HG03196 (cell line): ENCODE results near the gene TCF4.
A peak's percentile ranks its signal among the peaks of the same experiment; 100 is the strongest.

ENCODE experiments used
- ATAC-seq: cut with Tn5 transposase; IDR thresholded peaks from one replicate; pipeline ENCODE4 v1.9.1; 2021; ENCODE audit not compliant: unreplicated experiment

The TCF4 gene

DNA sequence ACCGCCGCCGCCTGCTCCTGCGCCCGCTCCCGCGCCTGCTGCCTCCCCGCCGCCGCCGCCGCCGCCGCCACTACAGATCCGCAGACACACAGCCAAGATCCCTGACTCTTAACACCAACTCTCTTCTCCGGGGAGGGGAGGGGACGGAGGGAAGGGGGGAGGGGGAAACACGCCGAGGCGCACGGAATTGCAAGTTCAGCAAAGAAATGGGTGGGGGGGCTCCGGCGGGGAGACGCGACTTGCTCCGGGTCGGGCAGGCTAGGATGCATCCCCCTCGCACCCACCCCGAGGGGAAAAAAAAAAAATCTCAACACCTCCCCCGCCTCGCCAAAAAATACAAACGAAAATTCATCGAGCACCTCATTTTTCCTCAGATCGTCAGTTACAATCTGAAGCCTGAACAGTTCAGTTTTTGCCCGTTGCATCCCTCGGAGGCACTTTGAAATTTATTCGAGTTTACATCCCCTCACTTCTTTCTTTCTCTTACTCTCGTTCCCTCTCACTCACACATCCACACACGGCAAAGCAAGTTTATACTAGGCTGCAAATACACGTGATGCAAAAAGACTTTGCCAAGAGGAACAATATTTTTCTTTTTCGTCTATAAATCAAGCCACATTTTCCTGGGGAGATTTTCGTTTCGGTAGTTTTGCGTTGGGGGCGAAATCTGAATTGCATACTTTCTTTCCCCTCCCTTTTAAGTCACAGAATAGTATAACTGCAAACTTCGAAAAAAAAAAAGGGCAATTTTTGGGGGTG, at the start of gene TCF4:
Gene TCF4 (minus strand): TSS at position 82 of the 759 bp plus-strand sequence. CDS start 1,076 bp downstream, outside the sequence.
- no peak for ATAC-seq

DNA sequence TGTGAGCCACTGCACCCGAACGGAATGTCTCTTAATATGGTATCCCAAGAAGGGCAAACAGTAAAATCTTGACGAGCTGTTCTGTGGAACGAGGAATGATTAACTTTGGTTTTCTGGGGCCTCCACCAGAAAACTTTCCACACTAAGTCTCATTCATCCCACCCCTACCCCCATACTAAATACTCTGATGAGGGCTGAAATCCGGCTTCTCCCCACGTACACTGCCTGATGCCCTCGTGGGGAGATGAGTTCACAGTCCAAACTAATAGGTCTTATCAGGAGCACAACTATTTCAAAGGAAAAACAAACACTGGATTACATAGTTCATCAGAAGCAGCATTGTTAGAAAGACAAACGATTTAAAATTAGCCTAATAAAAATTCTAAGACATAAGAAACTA, 49.2 kb upstream of the TCF4 start:
- ATAC-seq: no peak

DNA sequence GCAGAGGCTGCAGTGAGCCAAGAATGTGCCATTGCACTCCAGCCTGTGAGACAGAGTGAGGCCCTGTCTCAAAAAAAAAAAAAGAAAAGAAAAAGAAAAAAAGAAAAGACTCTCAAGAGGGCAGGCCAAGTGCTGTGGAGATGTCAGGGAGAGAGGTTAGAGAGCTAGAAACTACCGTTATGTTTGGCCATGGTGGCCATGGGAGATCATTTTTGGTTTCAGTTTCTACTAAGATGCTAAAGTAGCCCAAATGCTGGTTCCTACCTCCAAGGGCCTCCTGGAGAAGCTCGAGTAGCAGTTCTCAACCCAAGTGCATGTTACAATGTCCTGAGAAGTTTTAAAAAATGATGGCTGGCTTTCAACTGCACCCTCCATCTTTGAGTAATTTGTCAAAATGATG, 47.4 kb upstream of the TCF4 start:
- ATAC-seq: no peak

DNA sequence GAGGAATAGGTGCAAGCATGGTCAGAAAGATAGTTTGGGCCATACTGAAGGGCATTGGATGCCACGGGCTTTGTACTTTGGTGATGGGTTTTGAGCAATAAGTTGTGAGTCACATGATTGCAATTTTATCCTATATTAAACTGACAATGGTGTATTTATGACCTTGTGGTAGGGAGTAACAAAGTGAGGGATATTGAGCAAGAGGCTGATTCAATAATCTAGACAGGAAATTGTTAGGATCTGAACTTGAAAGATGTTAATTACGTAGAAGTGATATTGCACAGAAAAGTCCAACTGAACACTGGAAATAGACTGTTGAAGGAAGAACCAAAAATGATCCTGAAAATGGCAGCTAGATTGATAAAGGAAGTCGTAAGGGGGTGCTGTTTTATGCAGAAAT, 46.6 kb upstream of the TCF4 start:
- ATAC-seq: no peak

DNA sequence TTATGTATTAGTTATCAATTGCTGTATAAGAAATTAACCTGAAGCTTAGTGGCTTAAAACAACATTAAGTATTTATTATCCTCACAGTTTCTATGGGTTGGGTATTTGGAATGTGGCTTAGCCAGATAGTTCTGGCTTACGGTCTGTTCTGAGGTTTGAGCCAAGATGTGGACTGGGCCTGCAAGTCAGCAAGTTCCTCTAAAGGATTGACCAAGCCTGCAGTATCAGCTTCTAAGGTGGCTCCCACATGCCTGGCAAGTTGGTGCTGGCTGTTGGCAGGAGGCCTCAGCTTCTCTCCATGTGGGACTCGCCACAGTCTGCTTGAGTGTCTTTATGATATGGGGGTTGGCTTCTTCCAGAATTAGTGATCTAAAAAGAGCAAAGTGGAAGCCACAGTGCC, 45.0 kb upstream of the TCF4 start:
- ATAC-seq: no peak

DNA sequence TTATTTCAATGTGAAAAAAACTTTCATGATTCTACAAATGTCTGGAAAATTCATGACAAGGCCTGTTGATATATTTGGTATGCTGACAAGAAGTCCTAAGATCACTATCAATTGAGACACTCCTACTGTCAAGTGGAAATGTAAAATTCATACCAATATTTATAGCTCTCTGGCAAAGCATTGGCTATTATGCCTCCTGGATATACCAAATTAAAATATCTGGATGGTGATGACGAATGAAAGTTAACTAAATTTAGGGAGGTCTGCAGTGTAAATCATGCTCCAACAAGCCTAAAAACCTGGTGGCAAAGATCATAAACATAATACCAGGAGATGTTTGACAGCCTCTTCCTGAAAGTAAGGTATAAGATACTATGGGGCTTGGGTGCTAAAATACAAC, 41.1 kb upstream of the TCF4 start:
- no peak for ATAC-seq

DNA sequence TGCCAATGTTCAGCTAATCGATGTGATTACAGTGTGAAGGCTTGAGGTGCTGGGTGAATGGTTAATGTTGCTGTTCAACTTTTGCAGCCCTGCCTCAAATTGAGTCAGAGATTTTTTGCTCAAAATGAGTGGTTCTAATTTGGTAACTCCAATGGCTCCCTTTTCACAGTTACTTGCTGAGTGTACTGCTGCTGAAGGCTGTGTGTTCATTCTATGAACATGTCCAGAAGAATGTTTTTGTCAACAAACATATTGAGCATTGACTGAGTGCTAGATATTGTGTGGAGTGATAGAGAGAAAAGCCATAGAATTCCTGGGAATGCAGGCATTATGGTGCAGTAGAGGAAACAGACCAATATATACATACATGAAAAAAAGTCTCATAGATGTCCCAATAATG, 39.0 kb upstream of the TCF4 start:
- ATAC-seq: no peak

DNA sequence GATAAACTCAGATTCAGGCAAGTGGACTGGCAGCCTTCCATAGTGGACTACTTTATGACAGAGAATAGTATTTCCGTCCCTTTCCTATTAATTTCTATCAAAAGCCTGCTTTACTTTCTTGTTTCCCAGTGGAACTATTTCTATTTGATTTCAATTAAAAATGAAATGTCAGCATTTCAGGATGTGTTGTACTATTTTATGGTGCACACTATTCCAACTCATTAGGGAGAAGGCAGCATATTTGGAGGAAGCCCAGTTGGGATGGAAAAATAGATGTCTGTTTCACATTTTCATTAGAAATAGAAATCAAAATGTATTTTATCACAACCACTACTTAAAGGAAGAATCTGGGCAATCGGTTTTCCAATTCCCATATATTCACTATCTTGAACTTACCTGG, 37.9 kb upstream of the TCF4 start:
- no peak for ATAC-seq

DNA sequence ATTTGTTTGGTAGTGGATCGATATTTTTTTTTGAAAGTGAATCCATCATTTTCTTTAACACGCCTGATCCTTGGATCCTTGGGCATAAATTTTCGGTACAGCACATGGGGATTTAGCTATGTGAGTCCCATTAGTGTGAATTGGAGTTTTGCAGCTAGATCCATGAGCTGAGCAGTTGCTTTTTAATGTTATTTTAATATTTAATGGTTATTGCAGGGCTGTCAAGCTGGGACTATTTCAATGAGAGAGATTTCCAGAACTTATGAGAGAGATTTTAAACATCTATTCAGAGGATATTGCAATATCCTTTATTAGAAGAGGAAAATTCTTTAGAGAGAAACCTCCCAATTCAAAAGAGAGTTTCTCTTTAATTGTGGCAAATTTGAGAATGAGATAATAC, 35.6 kb upstream of the TCF4 start:
- ATAC-seq: no peak

DNA sequence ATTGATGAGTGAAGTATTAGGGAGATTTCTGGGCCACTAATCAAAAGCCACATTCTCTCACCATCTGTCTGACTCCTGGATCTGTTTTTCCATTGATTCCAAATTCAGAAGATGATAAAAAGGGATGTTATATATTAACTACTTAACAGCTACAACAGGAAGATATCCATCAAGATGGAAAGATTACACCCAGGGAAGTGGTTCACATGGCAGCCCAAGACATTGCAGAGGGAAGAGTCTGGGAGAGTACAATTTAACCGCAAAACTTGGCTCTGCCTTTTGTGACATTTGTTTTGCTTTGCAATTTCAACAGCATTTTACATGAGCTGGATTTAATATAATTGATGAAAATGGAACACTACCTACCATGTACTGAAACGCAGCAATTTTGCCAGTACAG, 22.5 kb upstream of the TCF4 start:
- ATAC-seq: no peak

DNA sequence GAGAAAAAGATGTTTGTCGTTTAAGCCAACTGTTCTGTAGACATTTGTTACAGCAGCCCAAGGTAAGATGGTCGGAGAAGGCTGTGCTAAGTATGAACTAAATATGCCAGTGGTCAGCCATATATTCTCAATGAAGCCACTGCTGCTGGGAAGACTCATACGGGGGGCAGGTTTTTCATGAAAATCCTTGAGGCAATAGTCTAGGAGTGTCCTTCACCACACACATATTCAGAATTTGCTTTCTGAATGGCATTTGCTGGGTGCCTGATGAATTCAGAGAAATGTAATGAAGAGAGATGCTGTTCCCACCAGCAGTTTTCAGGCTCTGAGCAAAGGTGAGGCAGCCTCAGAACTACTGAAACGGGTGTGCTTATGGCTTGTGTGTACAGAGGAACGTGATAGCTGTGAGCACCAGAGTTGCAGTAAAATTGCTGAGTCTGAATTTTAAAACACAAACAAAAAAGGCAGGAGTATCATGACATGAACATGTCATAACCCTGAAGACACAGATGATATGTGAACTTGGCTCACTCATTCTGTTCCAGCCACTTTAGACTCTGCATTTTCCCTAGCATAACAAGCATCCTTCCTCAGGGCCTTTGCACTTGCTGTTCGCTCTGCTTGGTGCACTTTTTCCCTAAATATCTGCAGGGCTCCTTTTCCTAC, 21.3 kb upstream of the TCF4 start:
- no peak for ATAC-seq

DNA sequence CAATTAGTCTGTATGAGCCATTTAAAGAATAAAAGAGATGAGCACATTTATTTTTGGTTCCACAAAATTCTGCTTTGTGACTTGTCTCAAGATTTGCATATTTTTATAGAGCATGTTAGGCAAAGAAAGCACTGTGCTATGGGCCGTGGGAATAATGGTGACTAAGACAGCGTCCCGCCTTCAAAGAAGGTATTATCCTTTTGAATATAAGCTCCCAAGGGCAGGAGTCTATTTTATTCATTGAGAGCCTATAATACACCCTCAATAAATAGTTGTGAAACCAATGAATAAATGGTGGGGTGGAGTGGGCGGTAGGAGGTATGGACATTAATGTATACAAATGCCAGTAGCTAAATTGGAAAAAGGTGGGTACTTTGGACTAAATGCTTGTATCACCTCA, 20.5 kb upstream of the TCF4 start:
- ATAC-seq: no peak

DNA sequence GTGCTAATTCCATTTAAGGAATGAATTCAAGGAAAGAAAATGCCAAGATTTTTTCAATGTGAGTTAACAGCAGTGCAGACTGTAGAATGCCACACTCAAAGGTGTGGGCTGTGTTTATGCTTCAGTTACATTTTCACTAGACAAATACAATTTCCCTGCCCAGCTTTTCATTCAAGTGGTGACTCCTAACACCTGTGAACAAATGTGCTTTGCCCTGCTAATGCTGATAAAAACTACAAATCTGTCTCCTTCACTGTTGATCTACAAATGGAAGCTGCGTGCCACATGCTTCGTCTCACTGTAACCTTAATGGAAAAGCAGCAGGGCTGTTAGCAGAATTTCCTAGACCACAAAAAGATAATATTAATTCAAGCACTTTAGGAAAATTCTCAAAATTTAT, 19.8 kb upstream of the TCF4 start:
- ATAC-seq: no peak

DNA sequence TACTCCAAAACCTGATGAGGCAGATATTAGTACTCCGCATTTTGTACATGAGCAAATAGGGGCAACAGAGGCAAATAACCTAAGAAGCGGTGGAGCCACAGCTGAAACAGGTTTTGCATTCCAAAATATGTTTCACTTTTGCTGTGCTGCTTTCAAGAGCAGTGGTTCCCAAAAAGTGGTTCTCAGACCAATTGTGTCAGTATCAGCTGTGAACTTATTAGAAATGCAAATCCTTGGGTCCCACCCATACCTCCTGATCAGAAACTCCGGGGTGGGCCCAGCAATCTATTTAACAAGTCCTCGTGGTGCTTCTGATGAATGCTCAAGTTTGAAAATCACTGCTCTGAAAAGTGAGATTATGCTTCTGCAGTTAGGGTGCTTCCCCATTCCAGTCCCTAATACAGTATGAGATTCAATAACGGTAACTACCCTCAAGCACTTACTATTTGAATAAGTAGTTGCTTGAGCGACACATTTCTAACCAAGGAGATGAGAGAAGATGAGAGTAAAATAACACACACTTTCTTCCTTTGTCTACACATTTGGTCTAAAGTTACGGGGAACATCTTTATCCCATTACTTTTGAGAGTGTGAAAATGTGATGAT, 17.8 kb upstream of the TCF4 start:
- ATAC-seq: peak; percentile 69

DNA sequence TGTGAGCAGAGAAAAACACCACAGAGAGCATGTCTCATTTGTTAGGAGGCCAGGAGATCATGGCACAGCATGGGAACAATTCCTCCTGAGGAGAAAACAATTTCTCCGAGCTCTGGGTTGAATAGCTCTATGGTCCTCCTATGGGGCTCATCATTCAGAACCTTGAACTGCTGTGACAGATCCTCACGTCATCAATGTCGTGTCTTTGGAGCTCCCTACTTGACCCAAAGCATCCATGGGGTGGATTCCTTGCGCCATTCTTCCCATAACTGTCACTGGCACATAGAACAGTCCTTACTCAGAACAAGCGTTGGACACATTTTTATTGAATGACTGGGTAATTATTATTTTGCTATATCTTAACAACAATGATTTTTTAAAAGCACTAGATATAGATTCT, 15.8 kb upstream of the TCF4 start:
- no peak for ATAC-seq

DNA sequence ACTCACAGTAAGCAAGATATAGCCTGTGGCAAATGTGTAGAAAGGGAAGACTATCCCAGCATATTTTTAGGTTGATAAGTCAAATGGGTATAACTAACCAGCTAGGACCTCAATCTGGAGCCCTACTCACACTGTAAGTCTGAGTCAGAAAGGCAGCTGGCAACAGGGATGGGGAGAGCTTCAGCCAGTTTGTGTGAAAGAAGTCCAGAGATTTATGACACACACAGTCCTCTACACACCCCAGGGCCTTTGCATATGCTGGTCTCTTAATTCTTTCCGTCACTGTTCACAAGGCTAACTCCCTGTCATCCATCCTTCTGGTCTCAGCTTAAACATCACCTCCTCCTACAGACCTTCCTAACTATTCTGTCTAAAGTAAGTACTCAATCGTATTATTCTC, 5.9 kb upstream of the TCF4 start:
- ATAC-seq: no peak

DNA sequence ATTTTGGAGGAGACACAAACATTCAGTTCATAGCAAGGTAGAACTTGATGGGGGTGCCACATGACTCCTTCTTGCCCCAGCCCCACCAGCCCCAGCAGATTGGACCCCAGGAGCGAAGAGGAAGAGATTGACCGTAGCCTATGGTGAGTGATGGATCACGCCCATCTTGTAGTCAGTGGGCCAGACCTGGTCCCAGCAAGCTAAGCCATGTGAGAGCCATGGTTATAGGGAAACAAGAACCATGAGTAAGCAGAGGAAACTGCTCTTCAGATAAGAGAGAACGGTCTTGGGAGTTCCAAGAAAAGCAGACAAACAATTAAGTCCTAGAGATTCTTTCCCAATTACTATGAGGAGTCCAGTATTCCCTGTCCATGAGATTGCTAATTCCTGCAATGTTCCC, 4.6 kb upstream of the TCF4 start:
- no peak for ATAC-seq

DNA sequence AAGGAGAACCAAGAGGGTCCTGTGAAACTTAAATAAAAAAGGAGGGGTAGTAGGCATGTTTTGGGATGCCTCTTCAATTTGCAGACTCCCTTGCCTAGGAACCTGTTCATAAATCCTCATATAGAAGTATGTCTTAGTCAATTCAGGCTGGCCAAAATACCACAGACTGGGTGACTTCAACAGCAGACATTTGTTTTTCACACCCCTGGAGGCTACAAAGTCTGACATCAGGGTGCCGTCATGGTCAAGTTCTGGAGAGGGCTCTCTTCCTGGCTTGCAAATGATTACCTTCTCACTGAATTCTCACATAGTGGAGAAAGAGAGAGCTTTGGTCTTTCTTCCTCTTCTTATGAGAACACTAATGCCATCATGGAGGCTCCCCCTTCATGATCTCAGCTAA, 4.1 kb upstream of the TCF4 start:
- no peak for ATAC-seq

DNA sequence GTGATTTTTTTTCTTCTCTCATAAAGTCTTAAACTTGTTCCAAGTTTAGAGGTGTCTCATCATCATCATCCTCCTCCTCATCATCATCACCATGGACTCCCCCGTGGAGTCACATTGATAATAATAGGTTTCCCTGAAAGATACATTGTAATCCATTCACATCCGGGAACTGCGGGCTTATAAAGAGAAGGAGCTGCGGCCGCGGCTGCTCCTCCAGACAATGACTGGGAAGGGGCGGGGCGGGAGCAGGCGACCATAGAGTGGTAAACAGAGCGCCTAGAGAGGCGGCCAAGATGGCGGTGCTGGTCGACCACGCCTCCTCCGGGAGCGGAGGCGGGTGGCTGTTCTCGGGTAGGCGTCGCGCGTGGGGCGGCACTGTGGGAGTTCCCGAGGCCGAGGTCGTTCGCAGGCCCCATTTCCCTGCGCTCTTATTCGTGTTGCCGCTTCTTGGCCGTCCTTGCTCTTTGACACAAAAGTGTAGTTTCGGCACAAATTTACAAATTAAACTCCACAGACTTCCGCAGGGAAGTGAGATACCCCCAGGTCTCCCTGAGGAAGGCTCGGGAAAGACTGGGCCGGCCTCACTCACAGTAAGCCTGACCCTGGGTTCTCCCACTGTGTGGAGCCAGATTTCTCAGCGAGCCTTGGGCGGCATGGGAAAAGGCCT, 1.8 kb upstream of the TCF4 start:
- ATAC-seq: peak; percentile 91

DNA sequence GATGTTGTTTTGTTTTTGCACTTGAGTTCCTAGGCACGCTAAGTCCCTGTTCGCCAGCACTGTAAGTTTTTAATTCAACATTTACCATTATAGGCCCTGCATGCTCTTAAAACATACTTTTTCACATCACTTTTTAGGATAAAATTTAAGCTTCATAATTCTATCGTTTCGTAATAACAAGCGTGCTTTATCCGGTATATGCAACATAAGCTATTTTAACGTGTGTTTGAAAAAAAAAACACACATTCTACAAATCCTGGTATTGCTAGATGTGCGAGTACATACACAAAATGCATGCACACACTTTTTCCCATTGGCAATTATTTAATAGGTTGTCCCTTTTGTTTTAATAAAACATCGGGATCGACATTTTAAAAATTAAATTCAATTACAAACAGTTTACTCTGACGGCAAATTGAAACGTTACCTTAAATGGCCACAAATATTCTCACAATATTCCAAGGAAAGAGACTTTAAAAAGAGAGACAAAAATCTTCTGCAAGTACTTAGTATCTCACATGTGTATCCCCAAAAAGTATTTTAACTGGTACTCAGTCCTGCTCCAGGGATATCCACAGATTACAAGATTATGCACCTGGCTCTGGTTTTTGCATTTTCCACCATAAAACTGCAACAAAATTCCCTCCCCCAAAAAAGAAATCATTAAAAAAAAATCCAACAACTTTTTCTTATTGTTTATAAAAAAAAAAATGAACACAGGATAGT, 1.0 kb upstream of the TCF4 start:
- no peak for ATAC-seq

DNA sequence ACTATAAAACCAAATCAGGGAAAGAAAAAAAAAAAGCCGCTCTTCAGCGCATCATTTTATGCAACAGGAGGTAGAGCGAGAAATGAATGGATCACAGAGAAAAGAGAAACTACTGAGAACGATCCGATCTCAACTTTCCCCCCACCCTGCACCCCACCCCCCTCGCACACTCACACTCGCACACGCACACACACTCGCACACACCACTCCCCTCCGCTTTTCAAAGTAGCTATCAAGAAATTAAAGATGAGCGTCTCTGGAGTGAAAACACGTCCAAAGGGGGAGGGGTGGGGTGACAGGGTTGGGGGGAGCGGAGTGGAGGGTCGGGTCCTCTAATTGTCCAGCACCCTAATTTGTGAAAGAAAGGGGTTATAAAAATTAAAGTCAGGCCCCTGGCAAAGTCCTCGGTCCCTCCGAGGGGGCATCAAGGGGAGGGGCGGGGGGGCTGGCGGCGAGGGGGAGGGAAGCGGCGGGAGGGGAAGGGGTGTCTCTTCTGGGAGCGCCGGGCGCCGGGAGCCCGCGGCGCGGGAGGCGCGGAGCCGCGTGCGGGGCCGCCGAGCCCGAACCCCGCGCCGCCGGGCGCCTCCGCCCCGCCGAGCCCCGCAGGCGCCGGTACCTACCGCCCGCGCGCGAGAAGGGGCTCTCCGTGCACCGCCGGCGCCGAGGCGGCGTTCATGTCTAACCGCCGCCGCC, 428 bp downstream of the TCF4 start:
- no peak for ATAC-seq
